Mammary epithelial cell (primary cell): Measurements from ENCODE around the gene LTA4H.
A peak's percentile ranks its signal among the peaks of the same experiment; 100 is the strongest.

Experiments used
- CTCF ChIP-seq, 2 donors: IDR thresholded peaks in 1 of 2; conservative IDR thresholded peaks in 1 of 2; 2 replicates each; pipeline ENCODE4 v1.5.1; 2011 to 2012; ENCODE audit warnings: inconsistent platforms in 2 of 2, low read length in 2 of 2, mild to moderate bottlenecking in 2 of 2, control low read depth in 1 of 2, low read depth in 1 of 2; ENCODE audit not compliant: insufficient read depth in 1 of 2; ENCODE audit errors: extremely low read depth in 1 of 2
- EZH2 ChIP-seq: IDR thresholded peaks from 2 replicates; pipeline ENCODE4 v1.6.1; 2012; ENCODE audit warnings: low read length, inconsistent platforms, borderline replicate concordance

GRCh38 chr12:96063046-96063445 is 27.7 kb upstream of the LTA4H start:
- TF ChIP-seq CTCF (conservative IDR thresholded peaks at IDR 0.05 in 1 of 2, IDR thresholded peaks at IDR 0.05 in 1 of 2; ENCODE audit: extremely low read depth in 1 of 2, insufficient read depth in 1 of 2, low read depth in 1 of 2, low read length in 2 of 2) (peak in 1 of 2 donors; percentile 26), EZH2 (no peak)
